Measurements from ENCODE around the gene IGFBPL1.
"Not testable (repeated sequence)": the region's sequence is repeated elsewhere in the genome, so short reads cannot be mapped to it uniquely, and the experiment has no call there.

The IGFBPL1 gene, protein sequence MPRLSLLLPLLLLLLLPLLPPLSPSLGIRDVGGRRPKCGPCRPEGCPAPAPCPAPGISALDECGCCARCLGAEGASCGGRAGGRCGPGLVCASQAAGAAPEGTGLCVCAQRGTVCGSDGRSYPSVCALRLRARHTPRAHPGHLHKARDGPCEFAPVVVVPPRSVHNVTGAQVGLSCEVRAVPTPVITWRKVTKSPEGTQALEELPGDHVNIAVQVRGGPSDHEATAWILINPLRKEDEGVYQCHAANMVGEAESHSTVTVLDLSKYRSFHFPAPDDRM

DNA sequence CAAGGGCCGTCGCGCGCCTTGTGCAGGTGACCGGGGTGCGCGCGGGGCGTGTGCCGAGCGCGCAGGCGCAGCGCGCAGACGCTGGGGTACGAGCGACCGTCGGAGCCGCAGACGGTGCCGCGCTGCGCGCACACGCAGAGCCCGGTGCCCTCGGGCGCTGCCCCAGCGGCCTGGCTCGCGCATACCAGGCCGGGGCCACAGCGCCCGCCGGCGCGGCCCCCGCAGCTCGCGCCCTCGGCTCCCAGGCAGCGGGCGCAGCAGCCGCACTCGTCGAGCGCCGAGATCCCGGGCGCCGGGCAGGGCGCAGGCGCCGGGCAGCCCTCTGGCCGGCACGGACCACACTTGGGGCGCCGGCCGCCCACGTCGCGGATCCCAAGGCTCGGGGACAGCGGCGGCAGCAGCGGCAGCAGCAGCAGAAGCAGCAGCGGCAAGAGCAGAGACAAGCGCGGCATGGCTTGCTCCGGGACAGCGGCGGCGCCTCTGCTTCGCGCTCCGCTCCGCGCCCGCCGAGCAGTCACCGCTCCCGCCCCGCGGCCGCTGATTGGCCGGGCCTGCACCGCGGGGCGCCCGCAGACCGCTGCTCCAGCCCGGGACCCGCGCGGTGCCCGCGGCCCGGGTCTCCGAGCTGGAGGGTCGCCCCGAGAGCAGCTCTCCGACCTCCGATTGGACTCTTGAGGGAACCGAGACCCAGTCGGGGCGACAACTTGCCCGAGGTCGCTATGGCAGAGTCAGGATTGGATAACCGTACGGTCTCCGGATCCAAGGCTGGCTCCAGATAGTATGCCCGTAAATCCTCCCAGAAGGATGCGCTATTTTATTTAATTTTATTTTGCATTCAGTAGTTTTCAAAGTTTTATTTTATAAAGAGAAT lies at the start of gene IGFBPL1:
Gene IGFBPL1 (minus strand): TSS at position 482 of the 871 bp plus-strand sequence. CDS start 30 bp downstream, at position 452.
- DNase-seq (ENCODE audit: low read depth, low spot score): no peak

DNA sequence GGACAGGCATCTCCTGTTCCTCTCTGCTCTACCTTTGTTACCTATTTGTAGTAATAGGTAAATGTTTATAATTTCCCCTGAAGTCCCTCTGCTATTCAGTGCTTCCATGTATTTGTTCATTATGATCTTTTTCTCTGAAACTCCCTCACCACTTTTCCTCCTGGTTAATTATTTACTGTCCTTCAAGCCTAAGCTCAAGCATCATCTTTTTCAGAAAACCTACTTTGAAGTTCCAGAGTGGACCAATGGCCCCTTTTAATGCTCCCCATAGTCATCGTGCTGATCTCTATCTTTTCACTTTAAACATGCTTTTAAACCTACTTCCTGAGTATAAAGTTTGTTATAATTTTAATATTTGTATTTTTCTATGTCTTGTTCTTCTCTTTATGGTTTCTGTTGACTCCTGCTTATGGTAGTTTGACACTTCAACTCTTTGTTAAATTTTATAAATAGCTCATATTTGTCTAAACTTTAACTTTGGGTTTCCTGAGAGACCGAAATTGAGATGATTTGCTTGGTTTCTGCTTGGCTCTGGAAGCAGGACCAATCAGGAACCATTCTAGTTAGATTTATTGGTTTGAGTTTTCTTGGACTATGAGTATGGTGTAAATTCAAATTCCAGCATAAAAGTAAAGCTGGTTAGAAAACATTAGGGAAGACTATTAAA lies 48.5 kb upstream of the IGFBPL1 start:
- not testable (repeated sequence) for DNase-seq (ENCODE audit: low read depth, low spot score)

- no peak for DNase-seq (ENCODE audit: low read depth, low spot score)
Observed at GRCh38 chr9:38467404-38467803, 43.1 kb upstream of the IGFBPL1 start.

- DNase-seq (ENCODE audit: low read depth, low spot score): no peak
Observed at GRCh38 chr9:38453835-38454234, 29.6 kb upstream of the IGFBPL1 start.

DNA sequence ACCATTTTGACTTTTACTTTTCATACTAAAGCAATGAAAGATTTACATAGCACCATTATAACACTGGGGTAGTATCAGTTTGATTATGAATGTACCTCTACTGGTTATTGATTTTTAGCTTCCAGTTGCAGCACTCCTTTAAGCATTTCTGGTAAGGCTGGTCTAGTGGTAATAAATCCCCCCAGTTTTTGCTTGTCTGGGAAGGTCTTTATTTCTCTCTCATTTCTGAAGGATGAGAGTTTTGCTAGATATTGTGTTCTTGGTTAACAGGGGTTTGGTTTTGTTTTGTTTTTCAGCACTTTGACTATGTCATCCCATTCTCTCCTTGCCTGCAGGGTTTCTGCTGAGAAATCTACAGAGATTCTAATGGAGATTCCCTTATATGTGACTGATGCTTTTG lies 26.9 kb upstream of the IGFBPL1 start:
- DNase-seq (ENCODE audit: low read depth, low spot score): no peak

DNA sequence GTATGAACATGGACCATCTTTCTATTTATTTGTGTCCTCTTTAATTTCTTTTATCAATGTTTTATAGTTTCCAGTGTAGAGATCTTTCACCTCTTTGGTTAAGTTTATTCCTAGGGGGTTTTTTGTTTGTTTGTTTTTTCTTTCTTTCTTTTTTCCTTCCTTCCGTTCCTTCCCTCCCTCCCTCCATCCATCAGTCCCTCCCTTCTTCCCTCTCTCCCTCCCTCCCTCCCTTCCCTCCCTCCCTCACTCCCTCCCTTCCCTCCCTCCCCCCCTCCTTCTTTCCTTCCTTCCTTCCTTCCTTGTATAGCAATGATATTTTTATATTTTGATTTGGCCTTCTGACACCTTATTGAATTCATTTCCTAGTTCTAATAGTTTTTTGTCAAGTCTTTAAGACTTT lies 23.4 kb upstream of the IGFBPL1 start:
- no peak for DNase-seq (ENCODE audit: low read depth, low spot score)

DNA sequence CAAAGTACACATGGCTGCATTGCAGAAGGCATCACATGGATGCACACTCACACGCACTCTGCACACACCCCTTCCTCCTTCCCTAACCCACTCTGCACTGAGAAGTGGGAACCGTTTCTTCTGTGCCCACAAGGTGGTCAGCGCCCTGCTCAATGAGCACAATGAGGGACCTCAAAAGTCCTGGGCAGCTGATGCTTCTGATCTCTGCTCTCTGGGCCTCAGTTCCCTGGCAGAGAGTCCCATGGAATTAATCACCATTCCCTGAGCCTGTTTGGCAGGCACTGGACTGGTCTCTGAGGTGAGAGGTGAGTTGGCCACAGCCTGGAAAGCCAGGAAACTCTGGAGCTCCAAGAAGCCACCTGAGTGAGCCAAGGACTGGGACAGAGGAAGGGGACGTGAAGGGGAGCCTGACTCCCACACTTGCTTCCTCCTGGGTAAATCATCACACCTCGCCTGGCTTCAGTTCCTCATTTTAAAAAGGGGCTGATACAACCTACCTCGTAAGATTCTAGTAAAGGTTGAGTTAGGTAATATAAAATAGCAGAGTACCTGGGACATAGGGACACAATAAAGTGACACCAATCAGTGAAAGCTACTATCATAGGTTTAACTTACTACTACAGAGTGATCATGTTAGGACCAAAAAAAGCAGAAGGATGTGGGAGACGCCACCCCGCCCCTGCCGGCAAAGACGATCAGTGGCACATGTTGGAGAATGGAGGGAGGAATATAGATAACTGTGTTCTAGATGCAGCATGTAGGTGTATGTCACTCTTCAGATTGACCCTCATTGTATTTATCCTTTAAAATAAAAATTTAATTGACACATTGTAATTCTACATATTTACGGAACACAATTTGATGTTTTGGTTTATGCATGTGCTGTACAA lies 21.1 kb upstream of the IGFBPL1 start:
- no peak for DNase-seq (ENCODE audit: low read depth, low spot score)

- no peak for DNase-seq (ENCODE audit: low read depth, low spot score)
Observed at GRCh38 chr9:38443597-38443996, 19.3 kb upstream of the IGFBPL1 start.

DNA sequence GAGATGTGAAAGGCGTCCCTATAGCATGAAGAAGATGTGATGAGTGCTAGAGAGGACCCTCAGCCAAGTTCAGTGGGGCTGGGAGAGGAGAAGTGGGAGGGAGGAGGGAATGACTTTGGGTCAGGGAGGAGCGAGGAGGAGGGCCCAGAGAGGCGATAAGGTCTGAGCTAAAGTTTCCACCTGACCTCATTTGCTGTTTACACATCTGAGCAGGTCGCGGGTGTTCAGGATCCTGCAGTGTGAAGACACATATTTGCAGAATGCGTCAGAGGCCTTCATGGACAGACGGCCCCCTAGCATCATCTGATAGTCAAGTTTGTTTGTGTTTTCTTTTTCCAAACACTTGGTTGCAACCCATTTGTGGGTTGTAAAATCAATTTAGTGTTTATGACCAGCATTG lies 18.9 kb upstream of the IGFBPL1 start:
- DNase-seq (ENCODE audit: low read depth, low spot score): no peak

GRCh38 chr9:38442473-38443096 lies 18.3 kb upstream of the IGFBPL1 start:
- DNase-seq (ENCODE audit: low read depth, low spot score): no peak

GRCh38 chr9:38441347-38442085 lies 17.3 kb upstream of the IGFBPL1 start:
- no peak for DNase-seq (ENCODE audit: low read depth, low spot score)

DNA sequence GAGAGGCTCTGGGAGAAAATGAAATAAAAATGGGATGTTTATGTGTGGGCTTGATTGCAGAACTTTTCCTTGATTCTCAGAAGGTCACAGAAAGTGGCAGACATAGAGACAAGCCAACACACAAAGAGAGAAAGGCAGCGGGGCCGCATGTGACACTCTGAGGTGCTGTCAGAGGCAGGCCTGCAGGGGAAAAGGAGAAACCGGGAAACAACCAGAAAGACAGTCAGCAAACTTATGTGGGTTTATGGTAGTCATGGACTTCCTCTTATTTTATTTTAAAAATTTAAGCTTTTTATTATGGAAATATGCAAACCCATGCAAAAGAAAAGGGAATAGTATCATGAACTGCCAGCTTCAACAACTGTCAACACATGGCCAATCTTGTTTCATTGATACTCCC lies 16.3 kb upstream of the IGFBPL1 start:
- DNase-seq (ENCODE audit: low read depth, low spot score): no peak

GRCh38 chr9:38439916-38440301 lies 15.7 kb upstream of the IGFBPL1 start:
- DNase-seq (ENCODE audit: low read depth, low spot score): no peak

DNA sequence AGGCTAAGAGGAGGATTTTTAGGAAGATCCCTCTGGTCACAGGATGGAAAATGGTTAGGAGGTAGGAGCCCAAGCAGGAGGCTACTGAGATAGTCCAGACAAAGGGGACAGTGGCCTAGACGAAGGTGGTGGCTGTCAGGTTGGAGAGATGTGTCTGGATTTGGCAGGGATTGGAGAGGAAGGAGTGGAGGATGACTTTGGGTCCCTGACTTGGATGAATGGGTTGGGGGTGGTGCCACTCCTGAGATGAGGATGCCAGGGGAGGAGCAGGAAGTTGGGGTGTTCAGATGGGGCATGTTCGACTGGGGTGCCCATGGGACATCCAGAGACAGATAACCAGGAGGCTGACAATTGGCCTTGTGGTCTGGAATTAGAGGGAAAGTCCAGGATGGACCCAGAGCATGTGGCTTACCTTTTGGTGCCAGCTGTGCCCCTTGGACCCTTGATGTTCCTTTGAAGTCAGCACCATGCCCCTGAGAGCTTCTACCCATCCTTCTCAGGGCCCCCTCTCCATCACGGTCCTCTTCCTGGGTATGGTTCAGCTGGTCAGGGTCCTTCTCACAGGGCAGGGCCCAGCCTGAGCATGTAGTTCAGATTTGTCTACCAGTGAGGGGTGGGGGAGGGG lies 15.1 kb upstream of the IGFBPL1 start:
- no peak for DNase-seq (ENCODE audit: low read depth, low spot score)

DNA sequence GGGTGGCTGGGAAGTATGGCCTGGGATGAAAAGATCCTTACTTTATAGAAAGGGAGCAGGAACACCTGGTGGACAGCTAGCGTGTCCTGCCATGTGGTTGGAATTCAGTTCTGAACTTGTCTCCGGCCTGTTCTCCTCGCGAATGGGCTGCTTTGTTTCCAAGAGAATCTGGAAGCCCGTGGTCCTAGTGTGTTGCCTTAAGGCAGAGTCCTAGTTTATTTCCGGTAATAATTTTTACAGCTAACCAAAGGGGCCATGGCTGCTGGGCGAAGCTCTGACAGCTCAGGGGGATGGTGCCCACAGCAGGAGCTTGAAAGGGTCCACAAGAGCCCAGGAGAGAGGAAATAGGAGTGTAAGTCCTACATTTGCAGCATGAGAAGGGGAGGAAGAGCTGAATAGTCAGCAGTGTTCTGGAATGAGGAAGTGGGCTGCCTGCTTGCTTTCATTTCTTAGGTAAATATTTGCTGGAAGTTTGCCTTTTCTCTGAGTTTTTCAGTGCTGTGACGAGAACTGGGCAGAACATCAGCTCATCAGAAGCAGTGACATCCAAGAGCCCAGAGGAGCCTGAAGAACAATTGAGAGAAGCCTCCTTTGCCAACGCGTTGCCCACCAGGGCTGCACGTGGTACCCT lies 13.1 kb upstream of the IGFBPL1 start:
- no peak for DNase-seq (ENCODE audit: low read depth, low spot score)

DNA sequence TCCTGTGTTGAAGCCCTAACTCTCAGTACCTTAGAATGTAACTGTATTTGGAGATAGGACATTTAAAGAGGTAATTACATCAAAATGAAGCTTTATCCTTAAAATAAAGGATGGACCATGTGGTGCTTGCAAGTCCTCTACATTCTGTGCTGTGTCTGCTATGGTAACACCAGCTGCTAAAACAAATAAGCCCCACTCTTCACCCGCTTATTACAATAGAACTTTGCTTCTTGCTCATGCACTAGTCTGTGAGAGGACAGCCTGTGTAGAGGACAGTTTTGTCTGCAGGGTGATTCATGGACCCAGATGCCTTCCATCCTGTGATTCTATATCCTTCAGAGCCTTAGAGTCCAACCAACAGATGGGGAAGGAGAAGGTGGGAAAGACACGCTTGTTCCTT lies 12.5 kb upstream of the IGFBPL1 start:
- DNase-seq (ENCODE audit: low read depth, low spot score): no peak

- DNase-seq (ENCODE audit: low read depth, low spot score): no peak
Observed at GRCh38 chr9:38435521-38435920, 11.3 kb upstream of the IGFBPL1 start.

GRCh38 chr9:38434853-38435252 lies 10.6 kb upstream of the IGFBPL1 start:
- no peak for DNase-seq (ENCODE audit: low read depth, low spot score)

GRCh38 chr9:38434365-38434764 lies 10.1 kb upstream of the IGFBPL1 start:
- DNase-seq (ENCODE audit: low read depth, low spot score): no peak

Data from brain pericyte (primary cell).